Measurements from ENCODE around the gene RBM39. TPM values are rescaled to one million over a fixed set of nuclear protein-coding genes. Genes with fewer than 3 reads are reported as not detected.

The RBM39 gene
- total and polyA plus RNA-seq, 2 of the 13 experiments (the other 11 are each of a cell fraction or from before 2014, with no cell fraction given): 788 to 920 TPM

GRCh38 chr20:35699957-35700624, 42.0 kb downstream of the RBM39 start (continued):
- TF ChIP-seq TFDP1 (CRISPR knock-in tag; IDR thresholded peaks at IDR 0.05; ENCODE audit: borderline replicate concordance): no peak
- no peak for TF ChIP-seq ZNF484 (CRISPR knock-in tag; IDR thresholded peaks at IDR 0.05; ENCODE audit: borderline replicate concordance, low read depth)
- TF ChIP-seq ETV6 (CRISPR knock-in tag; conservative IDR thresholded peaks at IDR 0.05): no peak; the same call in 1 of the 2 replicates
- 0 out of 2 replicates have a peak, but pooled peaks have one; percentile 38 for TF ChIP-seq NFIC (IDR thresholded peaks at IDR 0.05; ENCODE audit: low read length)
- no peak for TF ChIP-seq ZNF674 (CRISPR knock-in tag; IDR thresholded peaks at IDR 0.05; ENCODE audit: low read depth)
- TF ChIP-seq ZNF383 (CRISPR knock-in tag; IDR thresholded peaks at IDR 0.05; ENCODE audit: borderline replicate concordance): 0 out of 2 replicates have a peak, but pooled peaks have one; percentile 36
- TF ChIP-seq ZGPAT (CRISPR knock-in tag; IDR thresholded peaks at IDR 0.05): no peak
- TF ChIP-seq ZNF33A (CRISPR knock-in tag; IDR thresholded peaks at IDR 0.05; ENCODE audit: borderline replicate concordance): 0 out of 2 replicates have a peak, but pooled peaks have one; percentile 91
- no peak for TF ChIP-seq U2AF1 (optimal IDR thresholded peaks at IDR 0.05; ENCODE audit: low read depth, low read length)
- no peak for TF ChIP-seq SP4 (CRISPR knock-in tag; IDR thresholded peaks at IDR 0.05)
- TF ChIP-seq PHF5A (CRISPR knock-in tag; IDR thresholded peaks at IDR 0.05; ENCODE audit: low read depth, unreplicated experiment): no peak
- no peak for TF ChIP-seq ZNF501 (CRISPR knock-in tag; IDR thresholded peaks at IDR 0.05)
- TF ChIP-seq ZFP90 (CRISPR knock-in tag; IDR thresholded peaks at IDR 0.05; ENCODE audit: borderline replicate concordance): no peak
- no peak for TF ChIP-seq NONO (IDR thresholded peaks at IDR 0.05)
- TF ChIP-seq NONO (CRISPR knock-in tag; conservative IDR thresholded peaks at IDR 0.05): no peak
- no peak for TF ChIP-seq ZNF407 (CRISPR knock-in tag; IDR thresholded peaks at IDR 0.05; ENCODE audit: not compliant biosample characterization)
- TF ChIP-seq GZF1 (CRISPR knock-in tag; IDR thresholded peaks at IDR 0.05): no peak
